Activated T-cell treated with anti-CD3 and anti-CD28 coated beads, Interleukin-2, amount 50 U/mL, for 24 hours (primary cell): Measurements from ENCODE around the gene POLN.

ENCODE experiments used
- DNase-seq: peaks from one replicate; pipeline ENCODE4 v3.0.0-alpha.2; 2020
- H3K27ac Mint-ChIP-seq: 2 replicates; pipeline ENCODE4 v1.8.0; 2020; ENCODE audit warnings: mild to moderate bottlenecking, mixed read lengths
- H3K27me3 Mint-ChIP-seq: 2 replicates; pipeline ENCODE4 v1.8.0; 2020; ENCODE audit warnings: mixed read lengths
- H3K36me3 Mint-ChIP-seq: 2 replicates; pipeline ENCODE4 v1.8.0; 2020; ENCODE audit warnings: low read depth, mixed read lengths
- H3K4me1 Mint-ChIP-seq: 2 replicates; pipeline ENCODE4 v1.8.0; 2020; ENCODE audit warnings: low read depth, mixed read lengths
- H3K4me3 Mint-ChIP-seq: 2 replicates; pipeline ENCODE4 v1.8.0; 2020; ENCODE audit warnings: mild to moderate bottlenecking, moderate library complexity, mixed read lengths
- H3K9me3 Mint-ChIP-seq: 2 replicates; pipeline ENCODE4 v1.8.0; 2020; ENCODE audit warnings: mixed read lengths

Gene POLN

GRCh38 chr4:2102045-2102883, 139.7 kb downstream of the POLN start:
- H3K27ac Mint-ChIP-seq: no peak overlapping the region
- DNase-seq: no peak
- no peaks in the 10 kb centered on the region for H3K4me1 Mint-ChIP-seq
- peaks cover 3% of the 10 kb centered on the region for H3K36me3 Mint-ChIP-seq
- H3K4me3 Mint-ChIP-seq: no peak overlapping the region
- peaks cover 14% of the 10 kb centered on the region for H3K9me3 Mint-ChIP-seq
- H3K27me3 Mint-ChIP-seq: peaks cover 3% of the 10 kb centered on the region

GRCh38 chr4:2101346-2102044, 140.4 kb downstream of the POLN start:
- H3K4me1 Mint-ChIP-seq: no peaks in the 10 kb centered on the region
- H3K27ac Mint-ChIP-seq: no peak overlapping the region
- H3K4me3 Mint-ChIP-seq: no peak overlapping the region
- DNase-seq: no peak
- peaks cover 6% of the 10 kb centered on the region for H3K27me3 Mint-ChIP-seq
- H3K9me3 Mint-ChIP-seq: peaks cover 19% of the 10 kb centered on the region
- H3K36me3 Mint-ChIP-seq: peaks cover 3% of the 10 kb centered on the region

- H3K4me1 Mint-ChIP-seq: no peaks in the 10 kb centered on the region
- H3K36me3 Mint-ChIP-seq: no peaks in the 10 kb centered on the region
- H3K9me3 Mint-ChIP-seq: peaks cover 7% of the 10 kb centered on the region
- DNase-seq: no peak
- H3K27me3 Mint-ChIP-seq: peaks cover 6% of the 10 kb centered on the region
- no peak overlapping the region for H3K27ac Mint-ChIP-seq
- no peak overlapping the region for H3K4me3 Mint-ChIP-seq
Measured at GRCh38 chr4:2096073-2096609, 145.8 kb downstream of the POLN start.

- no peak overlapping the region for H3K4me3 Mint-ChIP-seq
- DNase-seq: no peak
- H3K4me1 Mint-ChIP-seq: no peaks in the 10 kb centered on the region
- no peak overlapping the region for H3K27ac Mint-ChIP-seq
- peaks cover 7% of the 10 kb centered on the region for H3K9me3 Mint-ChIP-seq
- H3K36me3 Mint-ChIP-seq: no peaks in the 10 kb centered on the region
- H3K27me3 Mint-ChIP-seq: peaks cover 6% of the 10 kb centered on the region
Measured at GRCh38 chr4:2095236-2096072, 146.5 kb downstream of the POLN start.

GRCh38 chr4:2094545-2094944, 147.4 kb downstream of the POLN start:
- Mint-ChIP-seq H3K4me3 (no peak overlapping the region), H3K27ac (no peak overlapping the region), H3K9me3 (peaks cover 7% of the 10 kb centered on the region), H3K27me3 (peaks cover 6% of the 10 kb centered on the region), H3K4me1 (no peaks in the 10 kb centered on the region), H3K36me3 (no peaks in the 10 kb centered on the region)
- no peak for DNase-seq

GRCh38 chr4:2093265-2093664, 148.7 kb downstream of the POLN start:
- no peak for DNase-seq
- Mint-ChIP-seq H3K36me3 (no peaks in the 10 kb centered on the region), H3K27ac (no peak overlapping the region), H3K4me3 (no peak overlapping the region), H3K27me3 (peaks cover 3% of the 10 kb centered on the region), H3K9me3 (peaks cover 7% of the 10 kb centered on the region), H3K4me1 (no peaks in the 10 kb centered on the region)

- H3K4me1 Mint-ChIP-seq: no peaks in the 10 kb centered on the region
- H3K27me3 Mint-ChIP-seq: peaks cover 3% of the 10 kb centered on the region
- no peaks in the 10 kb centered on the region for H3K36me3 Mint-ChIP-seq
- no peak overlapping the region for H3K27ac Mint-ChIP-seq
- H3K9me3 Mint-ChIP-seq: peaks cover 7% of the 10 kb centered on the region
- no peak overlapping the region for H3K4me3 Mint-ChIP-seq
- DNase-seq: no peak
Measured at GRCh38 chr4:2092669-2093053, 149.3 kb downstream of the POLN start.

- Mint-ChIP-seq H3K27ac (no peak overlapping the region), H3K27me3 (peaks cover 3% of the 10 kb centered on the region), H3K4me3 (no peak overlapping the region)
Measured at GRCh38 chr4:2091990-2092668, 149.8 kb downstream of the POLN start.

GRCh38 chr4:2090642-2091041, 151.3 kb downstream of the POLN start:
- H3K36me3 Mint-ChIP-seq: no peaks in the 10 kb centered on the region
- no peak overlapping the region for H3K4me3 Mint-ChIP-seq
- peaks cover 2% of the 10 kb centered on the region for H3K9me3 Mint-ChIP-seq
- no peak for DNase-seq
- H3K4me1 Mint-ChIP-seq: no peaks in the 10 kb centered on the region
- no peaks in the 10 kb centered on the region for H3K27me3 Mint-ChIP-seq
- H3K27ac Mint-ChIP-seq: no peak overlapping the region

More at GRCh38 chr4:2091990-2092668, 149.8 kb downstream of the POLN start:
- Mint-ChIP-seq H3K4me1 (no peaks in the 10 kb centered on the region), H3K9me3 (peaks cover 9% of the 10 kb centered on the region), H3K36me3 (no peaks in the 10 kb centered on the region)
- DNase-seq: no peak

- Mint-ChIP-seq H3K36me3 (no peaks in the 10 kb centered on the region), H3K4me1 (no peaks in the 10 kb centered on the region), H3K27ac (no peak overlapping the region), H3K4me3 (no peak overlapping the region), H3K27me3 (no peaks in the 10 kb centered on the region), H3K9me3 (peaks cover 2% of the 10 kb centered on the region)
- DNase-seq: no peak
Measured at GRCh38 chr4:2089222-2089621, 152.7 kb downstream of the POLN start.

- Mint-ChIP-seq H3K4me3 (no peak overlapping the region), H3K9me3 (peaks cover 2% of the 10 kb centered on the region), H3K27ac (no peak overlapping the region), H3K36me3 (no peaks in the 10 kb centered on the region), H3K4me1 (no peaks in the 10 kb centered on the region), H3K27me3 (no peaks in the 10 kb centered on the region)
- no peak for DNase-seq
Measured at GRCh38 chr4:2087170-2087569, 154.8 kb downstream of the POLN start.

GRCh38 chr4:2085496-2085901, 156.4 kb downstream of the POLN start:
- Mint-ChIP-seq H3K4me3 (no peak overlapping the region), H3K9me3 (peaks cover 2% of the 10 kb centered on the region), H3K27ac (no peak overlapping the region), H3K36me3 (no peaks in the 10 kb centered on the region), H3K4me1 (no peaks in the 10 kb centered on the region), H3K27me3 (no peaks in the 10 kb centered on the region)
- DNase-seq: no peak

GRCh38 chr4:2084316-2084715, 157.6 kb downstream of the POLN start:
- Mint-ChIP-seq H3K27me3 (no peaks in the 10 kb centered on the region), H3K27ac (no peak overlapping the region), H3K4me3 (no peak overlapping the region), H3K9me3 (peaks cover 2% of the 10 kb centered on the region), H3K4me1 (no peaks in the 10 kb centered on the region), H3K36me3 (no peaks in the 10 kb centered on the region)
- DNase-seq: peak; percentile 8

GRCh38 chr4:2083826-2084160, 158.1 kb downstream of the POLN start:
- Mint-ChIP-seq H3K27ac (no peak overlapping the region), H3K9me3 (peaks cover 2% of the 10 kb centered on the region), H3K36me3 (no peaks in the 10 kb centered on the region), H3K27me3 (no peaks in the 10 kb centered on the region), H3K4me1 (no peaks in the 10 kb centered on the region), H3K4me3 (no peak overlapping the region)
- no peak for DNase-seq
